Neural crest cell (in vitro differentiated cells): ENCODE measurements around the gene CAV2. TPM values are rescaled to one million over a fixed set of nuclear protein-coding genes. Genes with fewer than 3 reads are reported as not detected.
A peak's percentile ranks its signal among the peaks of the same experiment; 100 is the strongest.

Source experiments
- DNase-seq: peaks from one replicate; pipeline ENCODE4 v3.0.0; 2021; ENCODE audit warnings: low read depth, mixed read lengths, low spot score
- H3K27ac Mint-ChIP-seq: one replicate; pipeline ENCODE4 v1.8.0; 2021; ENCODE audit warnings: mild to moderate bottlenecking, mixed read lengths; ENCODE audit not compliant: unreplicated experiment
- H3K27me3 Mint-ChIP-seq: 2 replicates; pipeline ENCODE4 v1.8.0; 2021; ENCODE audit warnings: low read depth, mild to moderate bottlenecking, mixed read lengths
- H3K36me3 Mint-ChIP-seq: 2 replicates; pipeline ENCODE4 v1.8.0; 2021; ENCODE audit warnings: low read depth, mild to moderate bottlenecking, mixed read lengths
- H3K4me1 Mint-ChIP-seq: 2 replicates; pipeline ENCODE4 v1.8.0; 2021; ENCODE audit warnings: mixed read lengths
- H3K4me3 Mint-ChIP-seq: one replicate; pipeline ENCODE4 v1.8.0; 2021; ENCODE audit warnings: mild to moderate bottlenecking, mixed read lengths
- H3K9me3 Mint-ChIP-seq: 2 replicates; pipeline ENCODE4 v1.8.0; 2021; ENCODE audit warnings: mixed read lengths
- CTCF ChIP-seq: fragments of 200-600 bp; sonication (generic); conservative IDR thresholded peaks from 2 replicates; pipeline ENCODE4 v1.5.0; 2021; ENCODE audit warnings: antibody characterized with exemption, mild to moderate bottlenecking
- total RNA-seq: library from RNA; stranded (reverse); gene quantifications from 2 replicates; pipeline ENCODE4 v1.2.1, GENCODE V29; 2021

The CAV2 gene
- total RNA-seq, 1 donor from 2014 or later: 1.9 TPM

- Mint-ChIP-seq H3K4me3 (peak within 1 kb of the TSS; percentile 90), H3K36me3 (no peaks in the 10 kb centered on the region), H3K4me1 (peaks cover 38% of the 10 kb centered on the region), H3K27ac (no peak within 1 kb of the TSS), H3K27me3 (peaks cover 81% of the 10 kb centered on the region), H3K9me3 (no peaks in the 10 kb centered on the region)
- TF ChIP-seq CTCF: no peak
- DNase-seq: peak; percentile 18
These were observed 25.2 kb downstream of the CAV2 start, which contains the start of gene CAV1 for GRCh38 chr7:116524609-116525297. Gene CAV1 (plus strand): TSS chr7:116525036. CDS start chr7:116525063, 27 bp downstream.

- H3K36me3 Mint-ChIP-seq: no peaks in the 10 kb centered on the region
- DNase-seq: peak; percentile 14
- H3K27ac Mint-ChIP-seq: no peak overlapping the region
- peaks cover 38% of the 10 kb centered on the region for H3K4me1 Mint-ChIP-seq
- H3K4me3 Mint-ChIP-seq: peak overlapping the region; percentile 90
- TF ChIP-seq CTCF: no peak
- no peaks in the 10 kb centered on the region for H3K9me3 Mint-ChIP-seq
- peaks cover 78% of the 10 kb centered on the region for H3K27me3 Mint-ChIP-seq
These were observed 25.9 kb downstream of the CAV2 start for GRCh38 chr7:116525298-116525912.

- peak; percentile 83 for TF ChIP-seq CTCF
- DNase-seq: peak; percentile 60
- H3K27ac Mint-ChIP-seq: no peak overlapping the region
- H3K4me3 Mint-ChIP-seq: peak overlapping the region; percentile 90
- peaks cover 38% of the 10 kb centered on the region for H3K4me1 Mint-ChIP-seq
- no peaks in the 10 kb centered on the region for H3K9me3 Mint-ChIP-seq
- H3K27me3 Mint-ChIP-seq: peaks cover 75% of the 10 kb centered on the region
- H3K36me3 Mint-ChIP-seq: no peaks in the 10 kb centered on the region
These were observed 26.6 kb downstream of the CAV2 start for GRCh38 chr7:116525913-116526861.

DNA sequence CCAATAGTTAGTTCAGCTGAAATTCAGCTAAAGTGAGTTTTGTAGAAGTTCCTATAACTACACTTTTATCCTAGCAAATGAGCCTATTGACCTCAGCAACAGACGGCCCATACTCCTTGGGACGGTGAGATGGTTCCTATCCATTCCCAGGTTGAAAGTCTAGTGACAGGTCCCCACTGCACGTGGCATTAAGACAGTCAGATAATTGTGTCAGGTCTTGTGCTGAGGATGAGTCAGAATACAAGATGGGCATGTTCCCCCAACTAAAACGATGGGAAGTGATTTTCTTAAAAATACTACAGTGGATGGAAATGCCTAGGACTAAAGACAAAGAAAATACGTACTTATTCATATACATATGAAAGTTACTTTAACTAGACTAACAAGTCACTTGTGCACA lies 27.4 kb downstream of the CAV2 start:
- H3K27me3 Mint-ChIP-seq: peaks cover 71% of the 10 kb centered on the region
- TF ChIP-seq CTCF: no peak
- H3K36me3 Mint-ChIP-seq: no peaks in the 10 kb centered on the region
- H3K4me1 Mint-ChIP-seq: peaks cover 38% of the 10 kb centered on the region
- no peak overlapping the region for H3K27ac Mint-ChIP-seq
- no peak for DNase-seq
- H3K9me3 Mint-ChIP-seq: no peaks in the 10 kb centered on the region
- peak overlapping the region; percentile 90 for H3K4me3 Mint-ChIP-seq

DNA sequence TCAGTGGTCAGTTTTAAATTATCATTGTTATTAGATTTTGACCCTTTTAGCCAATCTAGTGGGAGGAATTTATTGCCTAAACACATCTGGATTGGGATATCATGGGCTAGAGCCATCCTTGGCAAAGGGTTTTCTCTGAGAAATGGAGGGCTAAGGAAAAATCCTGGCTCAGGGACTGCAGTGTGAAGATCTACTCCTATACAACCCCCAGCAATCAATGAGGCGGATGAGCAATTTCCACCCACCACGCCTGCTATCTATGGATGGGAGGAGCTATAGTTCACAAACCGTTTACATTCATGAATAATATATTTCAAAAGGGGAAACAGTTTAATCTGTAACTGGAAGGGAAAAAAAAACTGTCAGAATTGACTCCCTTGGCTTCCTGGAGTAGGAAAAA lies 28.0 kb downstream of the CAV2 start:
- Mint-ChIP-seq H3K27ac (no peak overlapping the region), H3K4me1 (peaks cover 38% of the 10 kb centered on the region), H3K4me3 (peak overlapping the region; percentile 90), H3K9me3 (no peaks in the 10 kb centered on the region), H3K36me3 (no peaks in the 10 kb centered on the region), H3K27me3 (peaks cover 66% of the 10 kb centered on the region)
- TF ChIP-seq CTCF: no peak
- no peak for DNase-seq
